ENCODE measurements around the gene SETBP1. TPM values are rescaled to one million over a fixed set of nuclear protein-coding genes. Genes with fewer than 3 reads are reported as not detected.

SETBP1 gene
- polyA plus RNA-seq, 2 donors, result 1.5 to 1.6 TPM

GRCh38 chr18:44901283-44901682 lies 220.6 kb downstream of the SETBP1 start:
- H3K9me3 ChIP-seq (ENCODE audit: control insufficient read depth in 2 of 2, insufficient read depth in 1 of 2, low read depth in 1 of 2, low read length in 1 of 2), result no peaks in the 10 kb centered on the region
- H3K27ac ChIP-seq (ENCODE audit: low read depth in 2 of 2, low read length in 1 of 2), result no peak overlapping the region
- no peak overlapping the region for H3K4me3 ChIP-seq (ENCODE audit: low read depth in 1 of 2, low read length in 2 of 2)
- H3K4me1 ChIP-seq (ENCODE audit: control insufficient read depth in 2 of 2, insufficient read depth in 2 of 2, low read length in 1 of 2), result peaks cover 3 to 6% of the 10 kb centered on the region in 2 donors
- no peaks in the 10 kb centered on the region for H3K27me3 ChIP-seq (ENCODE audit: control insufficient read depth in 1 of 2, insufficient read depth in 2 of 2, low read length in 2 of 2)
- 92% methylated on average over 2 of the region's 2 CpGs for WGBS, 2 donors
- H3K36me3 ChIP-seq (ENCODE audit: control insufficient read depth in 2 of 2, insufficient read depth in 2 of 2, low read length in 1 of 2), result no peaks in the 10 kb centered on the region

GRCh38 chr18:44903327-44903726 lies 222.6 kb downstream of the SETBP1 start:
- H3K4me1 ChIP-seq (ENCODE audit: control insufficient read depth in 2 of 2, insufficient read depth in 2 of 2, low read length in 1 of 2), result peaks cover 3 to 6% of the 10 kb centered on the region in 2 donors
- no peak overlapping the region for H3K4me3 ChIP-seq (ENCODE audit: low read depth in 1 of 2, low read length in 2 of 2)
- no peaks in the 10 kb centered on the region for H3K9me3 ChIP-seq (ENCODE audit: control insufficient read depth in 2 of 2, insufficient read depth in 1 of 2, low read depth in 1 of 2, low read length in 1 of 2)
- 95 to 96% methylated on average over 2 of the region's 2 CpGs for WGBS, 2 donors
- no peak overlapping the region for H3K27ac ChIP-seq (ENCODE audit: low read depth in 2 of 2, low read length in 1 of 2)
- H3K27me3 ChIP-seq (ENCODE audit: control insufficient read depth in 1 of 2, insufficient read depth in 2 of 2, low read length in 2 of 2), result no peaks in the 10 kb centered on the region
- H3K36me3 ChIP-seq (ENCODE audit: control insufficient read depth in 2 of 2, insufficient read depth in 2 of 2, low read length in 1 of 2), result no peaks in the 10 kb centered on the region

- Histone ChIP-seq H3K27ac (ENCODE audit: low read depth in 2 of 2, low read length in 1 of 2) (no peak overlapping the region), H3K4me3 (ENCODE audit: low read depth in 1 of 2, low read length in 2 of 2) (no peak overlapping the region), H3K9me3 (ENCODE audit: control insufficient read depth in 2 of 2, insufficient read depth in 1 of 2, low read depth in 1 of 2, low read length in 1 of 2) (no peaks in the 10 kb centered on the region), H3K36me3 (ENCODE audit: control insufficient read depth in 2 of 2, insufficient read depth in 2 of 2, low read length in 1 of 2) (no peaks in the 10 kb centered on the region), H3K4me1 (ENCODE audit: control insufficient read depth in 2 of 2, insufficient read depth in 2 of 2, low read length in 1 of 2) (peaks cover 3% of the 10 kb centered on the region in 2 donors), H3K27me3 (ENCODE audit: control insufficient read depth in 1 of 2, insufficient read depth in 2 of 2, low read length in 2 of 2) (no peaks in the 10 kb centered on the region)
- WGBS, 2 donors, result 90 to 91% methylated on average over 2 of the region's 2 CpGs
Measured at GRCh38 chr18:44904768-44905167, 224.1 kb downstream of the SETBP1 start.

GRCh38 chr18:44909191-44909719 lies 228.6 kb downstream of the SETBP1 start:
- Histone ChIP-seq H3K4me1 (ENCODE audit: control insufficient read depth in 2 of 2, insufficient read depth in 2 of 2, low read length in 1 of 2) (peaks cover 2 to 5% of the 10 kb centered on the region in 2 donors), H3K27ac (ENCODE audit: low read depth in 2 of 2, low read length in 1 of 2) (no peak overlapping the region), H3K9me3 (ENCODE audit: control insufficient read depth in 2 of 2, insufficient read depth in 1 of 2, low read depth in 1 of 2, low read length in 1 of 2) (no peaks in the 10 kb centered on the region), H3K36me3 (ENCODE audit: control insufficient read depth in 2 of 2, insufficient read depth in 2 of 2, low read length in 1 of 2) (no peaks in the 10 kb centered on the region), H3K4me3 (ENCODE audit: low read depth in 1 of 2, low read length in 2 of 2) (no peak overlapping the region), H3K27me3 (ENCODE audit: control insufficient read depth in 1 of 2, insufficient read depth in 2 of 2, low read length in 2 of 2) (no peaks in the 10 kb centered on the region)
- 28 to 38% methylated on average over 5 of the region's 5 CpGs for WGBS, 2 donors

GRCh38 chr18:44911260-44911659 lies 230.6 kb downstream of the SETBP1 start:
- Histone ChIP-seq H3K9me3 (ENCODE audit: control insufficient read depth in 2 of 2, insufficient read depth in 1 of 2, low read depth in 1 of 2, low read length in 1 of 2) (no peaks in the 10 kb centered on the region), H3K27ac (ENCODE audit: low read depth in 2 of 2, low read length in 1 of 2) (no peak overlapping the region), H3K27me3 (ENCODE audit: control insufficient read depth in 1 of 2, insufficient read depth in 2 of 2, low read length in 2 of 2) (no peaks in the 10 kb centered on the region), H3K4me3 (ENCODE audit: low read depth in 1 of 2, low read length in 2 of 2) (no peak overlapping the region), H3K36me3 (ENCODE audit: control insufficient read depth in 2 of 2, insufficient read depth in 2 of 2, low read length in 1 of 2) (no peaks in the 10 kb centered on the region), H3K4me1 (ENCODE audit: control insufficient read depth in 2 of 2, insufficient read depth in 2 of 2, low read length in 1 of 2) (peaks cover 2 to 5% of the 10 kb centered on the region in 2 donors)
- WGBS, 2 donors, result 90 to 93% methylated on average over 4 of the region's 4 CpGs

GRCh38 chr18:44911773-44912172 lies 231.1 kb downstream of the SETBP1 start:
- Histone ChIP-seq H3K9me3 (ENCODE audit: control insufficient read depth in 2 of 2, insufficient read depth in 1 of 2, low read depth in 1 of 2, low read length in 1 of 2) (no peaks in the 10 kb centered on the region), H3K27me3 (ENCODE audit: control insufficient read depth in 1 of 2, insufficient read depth in 2 of 2, low read length in 2 of 2) (no peaks in the 10 kb centered on the region), H3K4me1 (ENCODE audit: control insufficient read depth in 2 of 2, insufficient read depth in 2 of 2, low read length in 1 of 2) (peaks cover 2 to 5% of the 10 kb centered on the region in 2 donors), H3K36me3 (ENCODE audit: control insufficient read depth in 2 of 2, insufficient read depth in 2 of 2, low read length in 1 of 2) (no peaks in the 10 kb centered on the region), H3K27ac (ENCODE audit: low read depth in 2 of 2, low read length in 1 of 2) (no peak overlapping the region), H3K4me3 (ENCODE audit: low read depth in 1 of 2, low read length in 2 of 2) (no peak overlapping the region)
- 83 to 85% methylated on average over 3 of the region's 3 CpGs for WGBS, 2 donors

GRCh38 chr18:44912740-44913478 lies 232.2 kb downstream of the SETBP1 start:
- H3K4me3 ChIP-seq (ENCODE audit: low read depth in 1 of 2, low read length in 2 of 2), result no peak overlapping the region
- no peaks in the 10 kb centered on the region for H3K9me3 ChIP-seq (ENCODE audit: control insufficient read depth in 2 of 2, insufficient read depth in 1 of 2, low read depth in 1 of 2, low read length in 1 of 2)
- H3K27ac ChIP-seq (ENCODE audit: low read depth in 2 of 2, low read length in 1 of 2), result no peak overlapping the region
- no peaks in the 10 kb centered on the region for H3K36me3 ChIP-seq (ENCODE audit: control insufficient read depth in 2 of 2, insufficient read depth in 2 of 2, low read length in 1 of 2)
- WGBS, 2 donors, result 52 to 62% methylated on average over 6 of the region's 6 CpGs
- peaks cover 5 to 6% of the 10 kb centered on the region in 2 donors for H3K4me1 ChIP-seq (ENCODE audit: control insufficient read depth in 2 of 2, insufficient read depth in 2 of 2, low read length in 1 of 2)
- no peaks in the 10 kb centered on the region for H3K27me3 ChIP-seq (ENCODE audit: control insufficient read depth in 1 of 2, insufficient read depth in 2 of 2, low read length in 2 of 2)

- Histone ChIP-seq H3K4me3 (ENCODE audit: low read depth in 1 of 2, low read length in 2 of 2) (no peak overlapping the region), H3K27me3 (ENCODE audit: control insufficient read depth in 1 of 2, insufficient read depth in 2 of 2, low read length in 2 of 2) (no peaks in the 10 kb centered on the region), H3K27ac (ENCODE audit: low read depth in 2 of 2, low read length in 1 of 2) (no peak overlapping the region), H3K9me3 (ENCODE audit: control insufficient read depth in 2 of 2, insufficient read depth in 1 of 2, low read depth in 1 of 2, low read length in 1 of 2) (no peaks in the 10 kb centered on the region), H3K4me1 (ENCODE audit: control insufficient read depth in 2 of 2, insufficient read depth in 2 of 2, low read length in 1 of 2) (peaks cover 5 to 6% of the 10 kb centered on the region in 2 donors), H3K36me3 (ENCODE audit: control insufficient read depth in 2 of 2, insufficient read depth in 2 of 2, low read length in 1 of 2) (no peaks in the 10 kb centered on the region)
- WGBS, 2 donors, result 71 to 73% methylated on average over 5 of the region's 5 CpGs
Measured at GRCh38 chr18:44914028-44914427, 233.3 kb downstream of the SETBP1 start.

- Histone ChIP-seq H3K4me1 (ENCODE audit: control insufficient read depth in 2 of 2, insufficient read depth in 2 of 2, low read length in 1 of 2) (peaks cover 5 to 6% of the 10 kb centered on the region in 2 donors), H3K36me3 (ENCODE audit: control insufficient read depth in 2 of 2, insufficient read depth in 2 of 2, low read length in 1 of 2) (no peaks in the 10 kb centered on the region), H3K4me3 (ENCODE audit: low read depth in 1 of 2, low read length in 2 of 2) (no peak overlapping the region), H3K27ac (ENCODE audit: low read depth in 2 of 2, low read length in 1 of 2) (no peak overlapping the region), H3K27me3 (ENCODE audit: control insufficient read depth in 1 of 2, insufficient read depth in 2 of 2, low read length in 2 of 2) (no peaks in the 10 kb centered on the region), H3K9me3 (ENCODE audit: control insufficient read depth in 2 of 2, insufficient read depth in 1 of 2, low read depth in 1 of 2, low read length in 1 of 2) (no peaks in the 10 kb centered on the region)
- WGBS, 2 donors, result 57 to 65% methylated on average over 2 of the region's 2 CpGs
Measured at GRCh38 chr18:44915213-44915612, 234.5 kb downstream of the SETBP1 start.

GRCh38 chr18:44915661-44916060 lies 235.0 kb downstream of the SETBP1 start:
- WGBS, 2 donors, result 51 to 63% methylated on average over 2 of the region's 2 CpGs
- Histone ChIP-seq H3K36me3 (ENCODE audit: control insufficient read depth in 2 of 2, insufficient read depth in 2 of 2, low read length in 1 of 2) (no peaks in the 10 kb centered on the region), H3K4me1 (ENCODE audit: control insufficient read depth in 2 of 2, insufficient read depth in 2 of 2, low read length in 1 of 2) (peaks cover 5 to 6% of the 10 kb centered on the region in 2 donors)

More at GRCh38 chr18:44915661-44916060, 235.0 kb downstream of the SETBP1 start:
- Histone ChIP-seq H3K27ac (ENCODE audit: low read depth in 2 of 2, low read length in 1 of 2) (no peak overlapping the region), H3K4me3 (ENCODE audit: low read depth in 1 of 2, low read length in 2 of 2) (no peak overlapping the region), H3K9me3 (ENCODE audit: control insufficient read depth in 2 of 2, insufficient read depth in 1 of 2, low read depth in 1 of 2, low read length in 1 of 2) (no peaks in the 10 kb centered on the region), H3K27me3 (ENCODE audit: control insufficient read depth in 1 of 2, insufficient read depth in 2 of 2, low read length in 2 of 2) (no peaks in the 10 kb centered on the region)
